GM19463 (cell line): ENCODE measurements around the gene CRYGS.
"Not testable (repeated sequence)": the region's sequence is repeated elsewhere in the genome, so short reads cannot be mapped to it uniquely, and the experiment has no call there.

Experiments used
- ATAC-seq: cut with Tn5 transposase; IDR thresholded peaks from one replicate; pipeline ENCODE4 v1.9.1; 2021; ENCODE audit warnings: mild to moderate bottlenecking, moderate library complexity; ENCODE audit not compliant: unreplicated experiment

The CRYGS gene

GRCh38 chr3:186520431-186520830, 23.7 kb downstream of the CRYGS start:
- no peak for ATAC-seq

DNA sequence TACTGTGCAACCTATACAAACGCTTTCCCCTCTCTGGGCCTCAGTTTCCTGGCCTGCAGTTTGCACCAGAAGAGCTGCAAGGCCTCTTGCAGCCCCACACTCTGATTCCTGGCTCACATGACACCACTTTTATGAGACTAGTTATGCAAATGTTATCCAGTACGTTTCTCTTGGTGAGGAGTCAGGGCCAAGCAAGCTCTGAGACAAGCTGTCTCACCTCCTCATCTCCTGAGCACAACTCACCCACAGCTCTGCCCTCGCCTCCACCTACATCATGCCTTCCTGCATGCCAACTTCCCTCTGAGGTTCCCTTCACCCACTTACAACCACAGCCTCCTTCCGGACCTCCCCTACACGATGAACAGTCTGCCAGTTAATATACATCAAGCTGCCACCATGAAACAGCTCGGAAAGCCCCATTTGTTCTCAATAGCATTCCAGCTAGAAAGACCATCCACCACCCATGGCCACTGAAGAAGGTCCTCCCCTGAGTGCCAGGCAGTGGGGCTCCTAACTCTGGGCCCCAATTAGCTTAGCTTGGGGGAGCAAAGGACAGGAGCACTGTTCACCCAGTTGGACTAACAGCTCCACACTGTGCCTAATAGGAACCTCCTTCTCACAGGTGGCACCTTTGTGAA, 25.0 kb downstream of the CRYGS start:
- ATAC-seq, result peak; percentile 55

GRCh38 chr3:186517218-186517617, 27.0 kb downstream of the CRYGS start:
- ATAC-seq, result no peak

GRCh38 chr3:186516646-186517045, 27.5 kb downstream of the CRYGS start:
- ATAC-seq, result no peak

GRCh38 chr3:186515125-186515524, 29.1 kb downstream of the CRYGS start:
- ATAC-seq, result no peak

GRCh38 chr3:186514296-186515002, 29.7 kb downstream of the CRYGS start:
- no peak for ATAC-seq

GRCh38 chr3:186513386-186513785, 30.8 kb downstream of the CRYGS start:
- ATAC-seq, result no peak

DNA sequence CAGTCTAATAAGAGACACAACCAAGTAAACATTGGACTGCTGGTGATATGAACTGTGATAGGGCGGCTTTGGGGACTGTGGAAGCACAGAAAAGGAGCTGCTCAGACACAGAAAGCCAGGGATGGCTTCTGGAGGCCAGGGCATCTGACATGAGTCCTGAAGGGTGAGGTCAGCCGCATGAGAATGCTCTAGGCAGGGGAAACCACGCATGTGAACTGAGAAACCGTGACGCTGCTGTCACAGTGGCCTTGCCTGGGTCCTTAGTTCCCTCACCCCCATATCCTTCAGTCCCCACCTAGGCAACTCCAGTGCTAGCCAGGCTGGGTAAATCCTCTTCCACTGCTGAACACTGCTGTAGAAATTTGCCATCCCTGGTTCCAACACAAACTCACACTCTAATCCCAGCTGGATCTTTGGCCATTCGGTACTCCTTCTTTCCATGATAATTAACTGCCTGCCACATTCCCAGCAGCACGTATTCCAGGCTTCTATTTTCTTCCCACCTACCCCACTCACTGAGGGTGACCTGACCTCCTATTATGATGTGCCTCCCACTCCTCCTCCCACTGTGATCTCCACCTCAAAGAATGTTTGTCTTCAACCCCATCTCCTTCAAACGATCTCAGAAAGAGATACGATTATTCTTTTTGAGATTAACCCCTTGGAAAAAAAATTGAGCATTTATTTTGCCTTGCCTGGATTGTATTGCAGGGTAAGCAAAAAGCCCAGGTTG, 31.4 kb downstream of the CRYGS start:
- ATAC-seq, result no peak

DNA sequence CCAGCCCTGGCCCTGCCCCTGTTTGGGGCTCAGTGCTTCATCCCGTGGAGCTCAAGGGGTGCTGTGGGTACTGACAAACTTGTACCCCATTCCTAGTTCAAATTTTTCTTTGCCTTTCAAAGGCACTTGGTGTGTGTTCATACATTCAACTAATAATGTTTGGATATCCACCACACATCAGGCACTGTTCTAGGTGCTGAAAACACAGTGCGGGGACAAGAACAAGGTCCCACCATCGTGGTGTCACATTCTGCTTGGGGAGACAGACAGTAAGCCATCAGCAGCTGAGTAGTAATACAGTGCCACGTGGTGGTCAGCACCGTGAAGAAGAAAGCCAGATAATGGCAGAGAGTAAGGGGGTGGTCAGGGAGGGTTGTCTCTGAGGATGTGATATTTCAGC, 32.5 kb downstream of the CRYGS start:
- no peak for ATAC-seq

DNA sequence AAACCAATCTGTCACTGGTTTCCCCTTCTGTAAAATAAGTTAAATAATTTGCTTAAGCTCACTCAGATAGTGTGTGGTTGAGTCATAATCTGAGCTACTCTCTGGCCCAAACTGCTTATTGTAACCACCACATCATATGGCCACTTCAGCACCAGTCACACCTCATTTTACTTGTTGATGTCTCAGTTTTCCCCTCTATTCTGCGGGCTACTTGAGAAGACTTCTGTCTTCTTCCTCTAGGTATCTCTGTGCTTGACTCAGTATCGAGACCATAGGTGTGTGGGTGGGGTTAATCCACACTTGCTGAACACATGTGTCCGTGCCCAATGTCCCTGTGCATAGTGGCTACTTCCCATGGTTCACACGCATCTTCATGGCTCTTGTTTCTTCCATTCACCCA, 32.9 kb downstream of the CRYGS start:
- ATAC-seq, result peak; percentile 77

DNA sequence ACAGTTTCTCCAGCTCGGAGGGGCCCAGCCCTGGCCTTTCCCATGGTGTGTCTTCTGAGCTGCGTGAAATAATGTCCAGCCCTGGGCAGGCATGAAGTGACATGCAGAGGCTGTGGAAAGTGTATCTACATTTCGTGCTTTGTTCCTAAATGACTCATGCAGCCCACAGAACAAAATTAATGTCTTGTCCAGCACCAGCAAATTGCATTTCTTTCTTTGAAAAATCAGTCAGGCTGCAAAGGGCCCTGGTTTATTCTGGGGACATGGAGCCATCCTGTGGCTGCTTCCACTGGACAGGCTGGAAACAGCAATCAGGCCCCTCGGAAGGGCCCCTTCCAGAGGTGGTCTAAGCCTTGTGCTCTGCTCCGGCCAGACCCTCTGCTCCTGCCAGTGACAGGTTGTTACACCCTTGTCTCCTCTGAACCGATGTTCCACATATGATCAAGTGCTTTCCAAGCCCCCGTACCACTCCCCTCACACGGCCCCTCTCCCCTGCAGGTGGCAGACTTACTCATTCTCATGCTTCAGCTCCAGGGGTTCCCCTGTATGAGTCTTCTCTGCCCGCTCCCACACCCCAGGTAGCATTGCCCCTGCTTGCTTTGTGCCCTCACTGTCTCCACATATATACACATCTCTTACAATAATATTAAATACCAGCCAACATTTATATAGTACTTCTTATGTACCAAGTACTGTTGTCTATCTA, 33.7 kb downstream of the CRYGS start:
- peak; percentile 24 for ATAC-seq

- no peak for ATAC-seq
Measured at GRCh38 chr3:186509423-186509822, 34.8 kb downstream of the CRYGS start.

GRCh38 chr3:186506857-186507256, 37.3 kb downstream of the CRYGS start:
- no peak for ATAC-seq

DNA sequence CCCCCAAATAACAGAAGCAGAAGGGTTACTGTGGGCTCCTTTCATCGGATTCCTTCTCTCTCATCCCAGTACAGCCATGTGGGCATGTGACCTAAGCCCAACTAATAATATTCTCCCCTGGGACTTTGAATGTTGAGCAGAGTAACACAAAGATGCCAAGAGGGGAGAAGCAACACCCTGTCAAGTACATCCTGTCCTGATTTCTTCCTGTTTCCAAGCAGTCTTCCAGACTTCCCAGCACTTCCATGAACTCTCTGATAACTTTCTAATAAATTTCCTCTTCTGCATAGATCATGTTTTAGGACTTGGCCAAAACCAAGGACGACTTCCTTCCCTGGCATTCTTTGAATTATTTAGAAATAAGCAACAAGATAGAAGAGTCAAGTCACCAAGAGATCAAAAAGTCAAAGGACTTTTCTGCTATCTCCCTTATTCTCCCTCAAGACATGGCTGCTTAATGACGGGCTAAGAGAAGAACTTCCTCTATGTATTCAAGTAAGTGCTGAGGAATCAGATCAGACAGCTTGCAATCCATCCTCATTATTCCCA, 37.9 kb downstream of the CRYGS start:
- ATAC-seq, result no peak

DNA sequence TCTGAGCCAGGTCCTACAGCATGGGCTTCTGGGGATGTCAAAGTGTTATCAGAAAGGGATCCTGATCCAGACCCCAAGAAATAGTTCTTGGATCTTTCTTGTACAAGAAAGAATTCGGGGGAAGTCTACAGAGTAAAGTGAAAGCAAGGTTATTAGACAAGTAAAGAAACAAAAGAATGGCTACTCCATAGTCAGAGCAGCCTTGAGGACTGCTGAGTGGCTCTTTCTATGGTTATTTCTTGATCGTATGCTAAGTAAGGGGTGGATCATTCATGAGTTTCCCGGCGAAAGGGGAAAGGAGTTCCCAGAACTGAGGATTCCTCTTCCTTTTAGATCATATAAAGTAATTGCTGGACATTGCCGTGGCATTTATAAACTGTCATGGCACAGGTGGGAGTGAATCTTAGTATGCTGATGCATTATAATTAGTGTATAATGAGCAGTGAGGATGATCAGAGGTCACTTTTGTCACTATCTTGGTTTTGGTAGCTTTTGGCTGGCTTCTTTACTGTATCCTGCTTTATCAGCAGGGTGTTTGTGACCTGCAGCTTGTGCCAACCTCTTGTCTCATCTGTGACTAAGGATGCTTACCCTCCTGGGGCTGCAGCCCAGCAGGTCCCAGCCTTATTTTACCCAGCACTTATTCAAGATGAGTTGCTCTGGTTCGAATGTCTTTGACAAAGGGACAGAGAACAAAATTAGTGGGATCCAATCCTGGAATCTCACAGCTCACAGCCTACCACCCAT, 41.0 kb downstream of the CRYGS start:
- ATAC-seq, result no peak

- no peak for ATAC-seq
Measured at GRCh38 chr3:186502138-186502948, 41.8 kb downstream of the CRYGS start.

GRCh38 chr3:186499949-186500348, 44.2 kb downstream of the CRYGS start:
- ATAC-seq, result not testable (repeated sequence)

GRCh38 chr3:186498022-186498421, 46.2 kb downstream of the CRYGS start:
- ATAC-seq, result not testable (repeated sequence)

- ATAC-seq, result no peak
Measured at GRCh38 chr3:186497608-186498007, 46.6 kb downstream of the CRYGS start.

DNA sequence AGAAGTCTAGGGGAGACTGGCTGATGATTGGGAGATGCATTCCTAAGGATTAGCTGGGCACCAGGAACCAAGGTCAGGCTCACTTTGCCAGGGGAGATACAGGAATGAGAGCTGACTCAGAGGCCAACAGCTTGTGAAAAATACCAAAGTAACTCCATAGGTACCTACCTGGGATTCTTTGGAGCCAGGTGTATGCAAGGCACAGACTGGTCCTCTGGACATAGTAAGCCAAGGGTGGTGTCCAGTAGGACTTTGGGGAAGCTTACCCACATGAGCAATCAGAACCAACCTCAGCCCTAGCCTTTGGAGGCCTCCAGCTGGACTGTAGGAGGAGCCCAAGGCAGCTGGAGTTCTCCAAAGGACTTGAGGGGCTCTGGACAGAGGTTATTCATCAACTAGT, 47.5 kb downstream of the CRYGS start:
- no peak for ATAC-seq
